OCI-LY7 (cell line): ENCODE measurements around the gene ZMYND11. TPM values are rescaled to one million over a fixed set of nuclear protein-coding genes. Genes with fewer than 3 reads are reported as not detected.
A peak's percentile ranks its signal among the peaks of the same experiment; 100 is the strongest.

Source experiments
- BruUV-seq: library from RNA; stranded (reverse); fragments of 400-500 nt; replicated peaks from 2 replicates; lab custom pipeline; 2021; lab: Mats Ljungman, UMichigan
- CTCF ChIA-PET: fragments of 300-600 bp; sonication (Branson Sonifier 250); formaldehyde crosslinking; loops from one replicate; lab custom pipeline; 2022; ENCODE audit warnings: antibody characterized with exemption; ENCODE audit not compliant: unreplicated experiment; lab: Charles Lee
- POLR2A ChIA-PET: fragments of 300-600 bp; sonication (Branson Sonifier 250); formaldehyde crosslinking; loops from one replicate; lab custom pipeline; 2022; ENCODE audit warnings: antibody characterized with exemption; lab: Charles Lee
- DNase-seq: peaks from one replicate; pipeline ENCODE4 v3.0.0-alpha.2; 2015; ENCODE audit warnings: low spot score
- H2AFZ ChIP-seq: fragments of 200-600 bp; sonication (generic), shearing (Covaris generic); 2 replicates; pipeline ENCODE4 v1.6.1; 2014; ENCODE audit warnings: mild to moderate bottlenecking, antibody characterized with exemption, low read length, moderate library complexity
- H3K27ac ChIP-seq: fragments of 200-600 bp; sonication (generic); 2 replicates; pipeline ENCODE4 v1.5.1; 2014; ENCODE audit warnings: mixed run types, low read depth, mild to moderate bottlenecking, moderate library complexity, low read length, inconsistent platforms; ENCODE audit not compliant: poor library complexity, severe bottlenecking
- H3K36me3 ChIP-seq: fragments of 200-600 bp; sonication (generic); 2 replicates; pipeline ENCODE4 v1.6.1; 2014; ENCODE audit warnings: mild to moderate bottlenecking, antibody characterized with exemption, low read length, moderate library complexity, mixed read lengths; ENCODE audit not compliant: insufficient read depth
- H3K4me1 ChIP-seq: fragments of 200-600 bp; sonication (generic); 2 replicates; pipeline ENCODE4 v1.5.1; 2014; ENCODE audit warnings: mild to moderate bottlenecking, low read length; ENCODE audit not compliant: insufficient read depth, poor library complexity, severe bottlenecking
- H3K4me2 ChIP-seq: fragments of 200-600 bp; sonication (generic); 2 replicates; pipeline ENCODE4 v1.6.1; 2014; ENCODE audit warnings: mild to moderate bottlenecking, low read length
- H3K4me3 ChIP-seq: fragments of 200-600 bp; sonication (generic); 2 replicates; pipeline ENCODE4 v1.5.1; 2014; ENCODE audit warnings: mild to moderate bottlenecking, low read depth, low read length; ENCODE audit not compliant: poor library complexity, severe bottlenecking
- H3K79me2 ChIP-seq: fragments of 200-600 bp; sonication (generic); 2 replicates; pipeline ENCODE4 v1.6.1; 2016; ENCODE audit warnings: low read depth, mild to moderate bottlenecking, low read length, moderate library complexity, mixed read lengths; ENCODE audit not compliant: insufficient read depth
- H3K9me2 ChIP-seq: fragments of 200-600 bp; sonication (generic); 2 replicates; pipeline ENCODE4 v1.6.1; 2016; ENCODE audit warnings: mild to moderate bottlenecking, low read length, mixed read lengths; ENCODE audit not compliant: insufficient read depth
- H3K9me3 ChIP-seq: fragments of 200-600 bp; sonication (generic); 2 replicates; pipeline ENCODE4 v1.6.1; 2014; ENCODE audit warnings: mild to moderate bottlenecking, mixed run types, low read length, mixed read lengths
- H4K20me1 ChIP-seq: fragments of 200-600 bp; sonication (generic); 2 replicates; pipeline ENCODE4 v1.6.1; 2014; ENCODE audit warnings: mild to moderate bottlenecking, antibody characterized with exemption, low read length, moderate library complexity, mixed read lengths; ENCODE audit not compliant: insufficient read depth
- EZH2phosphoT487 ChIP-seq: fragments of 200-600 bp; sonication (generic); IDR thresholded peaks from 2 replicates; pipeline ENCODE4 v1.6.1; 2018; ENCODE audit warnings: low read depth, borderline replicate concordance, mild to moderate bottlenecking, mixed run types, antibody characterized with exemption, low read length, moderate library complexity, mixed read lengths
- intact Hi-C: fragments of 100-400 bp; cut with micrococcal nuclease; formaldehyde crosslinking; loops from one replicate; pipeline ENCODE4 v1.10.0; 2022; ENCODE audit not compliant: unreplicated experiment
- total RNA-seq, 2 experiments: library from RNA; depleted of rRNA in 1 of 2; stranded (reverse); fragments of >200 nt in 1 of 2; shearing (Covaris generic) in 1 of 2; gene quantifications; 2 replicates each; pipeline ENCODE4 v1.2.3, GENCODE V29; 2014 to 2022
- TF ChIP-seq, protein P1 (sequence below): fragments of 200-600 bp; sonication (generic); conservative IDR thresholded peaks from 2 replicates; pipeline ENCODE4 v1.5.1; 2014; ENCODE audit warnings: mild to moderate bottlenecking, antibody characterized with exemption, low read length, moderate library complexity, mixed read lengths

The ZMYND11 gene
- total RNA-seq, 2 experiments from 2014 or later = 4.0 to 5.5 TPM

DNA sequence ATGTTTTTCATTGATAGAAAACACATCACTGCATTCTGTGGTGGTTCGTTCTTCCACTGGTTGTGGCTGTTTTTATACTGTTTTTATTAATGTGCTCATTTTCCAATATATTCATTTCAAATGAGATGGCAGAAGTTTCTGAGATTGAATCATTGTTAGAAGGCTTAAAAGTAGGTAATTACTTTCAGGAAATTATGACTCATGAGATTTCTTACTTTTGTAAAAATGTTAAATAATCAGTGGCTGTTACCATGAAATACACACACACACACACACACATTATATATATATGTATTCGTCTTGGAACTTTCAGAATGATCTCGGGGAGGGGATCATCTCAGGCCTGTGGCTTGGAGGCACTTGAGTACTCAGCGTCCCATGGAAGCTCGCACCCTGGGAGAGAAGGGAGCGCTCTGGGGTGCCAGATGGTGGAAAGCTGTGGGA, 66.1 kb downstream of the ZMYND11 start:
- no peaks in the 10 kb centered on the region for H3K79me2 ChIP-seq
- H3K4me2 ChIP-seq = no peak overlapping the region
- no peak for DNase-seq
- no peaks in the 10 kb centered on the region for H3K4me1 ChIP-seq
- no peaks in the 10 kb centered on the region for H3K9me3 ChIP-seq
- TF ChIP-seq, protein P1, sequence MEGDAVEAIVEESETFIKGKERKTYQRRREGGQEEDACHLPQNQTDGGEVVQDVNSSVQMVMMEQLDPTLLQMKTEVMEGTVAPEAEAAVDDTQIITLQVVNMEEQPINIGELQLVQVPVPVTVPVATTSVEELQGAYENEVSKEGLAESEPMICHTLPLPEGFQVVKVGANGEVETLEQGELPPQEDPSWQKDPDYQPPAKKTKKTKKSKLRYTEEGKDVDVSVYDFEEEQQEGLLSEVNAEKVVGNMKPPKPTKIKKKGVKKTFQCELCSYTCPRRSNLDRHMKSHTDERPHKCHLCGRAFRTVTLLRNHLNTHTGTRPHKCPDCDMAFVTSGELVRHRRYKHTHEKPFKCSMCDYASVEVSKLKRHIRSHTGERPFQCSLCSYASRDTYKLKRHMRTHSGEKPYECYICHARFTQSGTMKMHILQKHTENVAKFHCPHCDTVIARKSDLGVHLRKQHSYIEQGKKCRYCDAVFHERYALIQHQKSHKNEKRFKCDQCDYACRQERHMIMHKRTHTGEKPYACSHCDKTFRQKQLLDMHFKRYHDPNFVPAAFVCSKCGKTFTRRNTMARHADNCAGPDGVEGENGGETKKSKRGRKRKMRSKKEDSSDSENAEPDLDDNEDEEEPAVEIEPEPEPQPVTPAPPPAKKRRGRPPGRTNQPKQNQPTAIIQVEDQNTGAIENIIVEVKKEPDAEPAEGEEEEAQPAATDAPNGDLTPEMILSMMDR = peak; percentile 2; the same call in 1 of the 2 replicates
- no peak for TF ChIP-seq EZH2phosphoT487
- no peak overlapping the region for H3K4me3 ChIP-seq
- intact Hi-C loops = no loop called here
- H4K20me1 ChIP-seq = no peaks in the 10 kb centered on the region
- H2AFZ ChIP-seq = no peak overlapping the region
- H3K36me3 ChIP-seq = no peaks in the 10 kb centered on the region
- ChIA-PET CTCF (no interaction called here), POLR2A (no interaction called here)
- no TSS peak for BruUV-seq
- H3K9me2 ChIP-seq = no peaks in the 10 kb centered on the region
- no peak overlapping the region for H3K27ac ChIP-seq

DNA sequence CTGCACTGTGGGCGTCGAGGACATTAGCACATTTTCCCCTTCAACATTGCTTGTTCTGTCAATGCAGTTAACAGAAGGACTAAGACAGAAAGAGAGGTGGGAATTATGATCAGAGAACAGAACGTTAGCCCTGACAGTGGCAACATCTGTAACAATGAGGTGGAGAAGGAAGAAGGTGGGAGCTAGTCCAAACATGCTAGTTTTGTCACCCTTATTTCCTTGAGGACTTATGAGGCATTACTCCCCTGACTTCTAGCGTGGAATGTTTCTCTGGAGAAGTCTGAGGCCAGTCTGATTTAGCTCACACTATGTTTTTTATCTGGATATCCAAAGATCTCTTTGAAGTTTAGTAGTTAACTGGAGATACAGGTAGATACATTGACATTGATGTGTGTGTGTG, 73.4 kb downstream of the ZMYND11 start:
- no peaks in the 10 kb centered on the region for H4K20me1 ChIP-seq
- intact Hi-C loops = no loop called here
- H3K4me1 ChIP-seq = no peaks in the 10 kb centered on the region
- BruUV-seq = no TSS peak
- no peak overlapping the region for H3K4me2 ChIP-seq
- ChIA-PET CTCF (no interaction called here), POLR2A (no interaction called here)
- H3K27ac ChIP-seq = no peak overlapping the region
- no peaks in the 10 kb centered on the region for H3K9me2 ChIP-seq
- DNase-seq = no peak
- no peaks in the 10 kb centered on the region for H3K79me2 ChIP-seq
- H3K9me3 ChIP-seq = no peaks in the 10 kb centered on the region
- TF ChIP-seq, protein P1 = no peak
- TF ChIP-seq EZH2phosphoT487 = no peak
- H3K36me3 ChIP-seq = no peaks in the 10 kb centered on the region
- H2AFZ ChIP-seq = no peak overlapping the region
- H3K4me3 ChIP-seq = no peak overlapping the region

DNA sequence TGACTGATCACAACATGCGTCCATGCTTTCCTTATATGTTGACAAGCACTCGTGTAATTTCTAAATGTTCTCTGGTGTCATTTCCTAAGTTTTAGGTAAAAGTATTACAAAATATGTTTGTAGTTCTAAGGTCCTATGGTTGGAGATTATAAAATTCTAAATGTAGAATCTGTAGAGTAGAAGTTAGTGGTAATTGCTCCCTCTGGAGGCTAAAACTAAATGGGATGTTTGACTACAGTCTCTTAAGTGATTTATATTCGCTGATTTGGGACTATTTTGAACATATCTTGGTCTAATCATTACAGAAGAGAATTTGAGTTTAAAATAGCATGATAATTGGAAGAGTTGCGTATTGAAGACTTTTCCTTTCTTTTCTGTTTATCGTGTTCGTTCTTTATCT, 74.1 kb downstream of the ZMYND11 start:
- CTCF ChIA-PET = no interaction called here
- DNase-seq = no peak
- intact Hi-C loops = no loop called here

More for the DNA sequence above, 74.1 kb downstream of the ZMYND11 start:
- Histone ChIP-seq H2AFZ (no peak overlapping the region), H3K4me3 (no peak overlapping the region), H3K9me2 (no peaks in the 10 kb centered on the region), H3K9me3 (no peaks in the 10 kb centered on the region), H3K4me2 (no peak overlapping the region), H3K27ac (no peak overlapping the region), H4K20me1 (no peaks in the 10 kb centered on the region), H3K79me2 (no peaks in the 10 kb centered on the region), H3K36me3 (no peaks in the 10 kb centered on the region), H3K4me1 (no peaks in the 10 kb centered on the region)
- no TSS peak for BruUV-seq
- TF ChIP-seq, protein P1 = peak; percentile 69
- TF ChIP-seq EZH2phosphoT487 = no peak
- POLR2A ChIA-PET = no interaction called here
